NB4 (cell line): ENCODE data around the gene SLIT1.

ENCODE experiments used
- CTCF ChIP-seq: IDR thresholded peaks from one replicate; pipeline ENCODE4 v1.5.1; 2012; ENCODE audit warnings: low read depth, low read length
- MYC ChIP-seq: IDR thresholded peaks from 2 replicates; pipeline ENCODE4 v1.6.1; 2011; ENCODE audit warnings: low read depth, low read length
- POLR2A ChIP-seq: IDR thresholded peaks from 2 replicates; pipeline ENCODE4 v1.6.1; 2011; ENCODE audit warnings: mild to moderate bottlenecking; ENCODE audit not compliant: insufficient read length; ENCODE audit errors: extremely low read depth

- TF ChIP-seq CTCF (no peak), POLR2A (no peak), MYC (no peak)
These were observed 43.0 kb upstream of the SLIT1 start for GRCh38 chr10:97228775-97229157.
